ENCODE measurements around the gene VILL.

Gene VILL

DNA sequence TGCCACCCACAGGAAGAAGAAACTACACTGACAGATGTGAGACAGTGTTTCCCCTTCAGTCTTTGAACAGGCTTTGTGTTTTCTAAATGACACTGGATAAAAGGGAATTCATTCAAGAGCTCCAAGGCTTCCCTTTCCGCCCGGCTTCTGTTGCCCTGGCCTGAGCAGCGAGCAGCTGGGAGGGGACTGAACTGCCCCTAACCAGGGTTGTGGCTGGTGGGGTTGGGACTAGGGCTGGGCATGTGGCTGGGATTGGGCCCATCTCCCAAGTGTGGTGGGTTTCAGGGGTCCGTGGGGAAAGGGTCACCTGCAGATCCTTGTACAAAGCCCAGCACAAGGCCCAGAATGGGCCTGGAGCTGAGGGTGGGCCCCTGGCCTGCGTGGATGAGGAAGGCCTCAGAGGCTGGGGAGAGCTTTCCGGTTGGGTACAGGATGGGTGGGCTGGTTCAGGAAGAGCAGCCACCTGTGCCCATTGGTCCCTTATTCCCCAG is 10.4 kb downstream of the VILL start:
- no peak for DNase-seq (ENCODE audit: low read depth)

DNA sequence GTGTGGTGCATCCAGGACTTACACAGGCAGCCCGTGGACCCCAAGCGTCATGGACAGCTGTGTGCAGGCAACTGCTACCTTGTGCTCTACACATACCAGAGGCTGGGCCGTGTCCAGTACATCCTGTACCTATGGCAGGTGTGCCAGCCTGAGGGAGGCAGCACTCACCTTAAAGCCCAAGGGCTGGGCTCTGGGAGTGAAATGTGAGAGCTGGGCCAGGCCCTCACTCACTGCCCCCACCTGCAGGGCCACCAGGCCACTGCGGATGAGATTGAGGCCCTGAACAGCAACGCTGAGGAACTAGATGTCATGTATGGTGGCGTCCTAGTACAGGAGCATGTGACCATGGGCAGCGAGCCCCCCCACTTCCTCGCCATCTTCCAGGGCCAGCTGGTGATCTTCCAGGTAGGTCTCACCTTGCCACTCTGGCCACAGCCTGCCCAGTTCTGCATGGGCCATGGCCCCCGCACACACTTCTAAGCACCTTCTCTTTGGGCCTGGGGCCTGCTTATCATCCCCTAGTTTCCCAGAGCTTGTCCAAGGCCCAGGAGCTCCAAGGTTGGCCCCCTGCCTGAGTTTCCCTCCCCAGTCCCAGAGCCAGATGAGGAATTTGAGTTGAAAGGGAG is 11.0 kb downstream of the VILL start:
- DNase-seq (ENCODE audit: low read depth), result no peak

DNA sequence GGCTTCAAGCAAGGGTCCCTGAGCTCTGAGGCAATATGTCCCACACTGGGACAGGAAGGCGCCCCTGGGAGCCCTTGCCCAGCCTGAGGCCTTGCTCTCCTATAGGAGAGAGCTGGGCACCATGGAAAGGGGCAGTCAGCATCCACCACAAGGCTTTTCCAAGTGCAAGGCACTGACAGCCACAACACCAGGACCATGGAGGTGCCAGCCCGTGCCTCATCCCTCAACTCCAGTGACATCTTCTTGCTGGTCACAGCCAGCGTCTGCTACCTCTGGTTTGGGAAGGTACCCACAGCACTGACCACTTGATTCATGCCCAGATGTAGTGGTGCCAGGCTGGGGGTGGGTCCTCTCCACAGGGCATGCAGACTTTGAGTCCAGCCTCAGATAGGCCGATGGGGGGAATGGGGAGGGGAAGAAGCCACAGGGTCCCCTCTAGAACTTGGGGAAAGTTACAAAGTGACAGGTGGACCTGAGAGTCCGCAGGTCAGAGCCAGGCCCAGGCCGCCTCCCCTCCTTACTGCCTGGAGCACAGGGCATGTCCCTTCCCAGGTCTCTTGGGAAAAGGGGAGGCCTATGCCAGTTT is 11.8 kb downstream of the VILL start:
- no peak for DNase-seq (ENCODE audit: low read depth)

- no peak for DNase-seq (ENCODE audit: low read depth)
Observed at GRCh38 chr3:38002940-38003339, 12.4 kb downstream of the VILL start.

DNA sequence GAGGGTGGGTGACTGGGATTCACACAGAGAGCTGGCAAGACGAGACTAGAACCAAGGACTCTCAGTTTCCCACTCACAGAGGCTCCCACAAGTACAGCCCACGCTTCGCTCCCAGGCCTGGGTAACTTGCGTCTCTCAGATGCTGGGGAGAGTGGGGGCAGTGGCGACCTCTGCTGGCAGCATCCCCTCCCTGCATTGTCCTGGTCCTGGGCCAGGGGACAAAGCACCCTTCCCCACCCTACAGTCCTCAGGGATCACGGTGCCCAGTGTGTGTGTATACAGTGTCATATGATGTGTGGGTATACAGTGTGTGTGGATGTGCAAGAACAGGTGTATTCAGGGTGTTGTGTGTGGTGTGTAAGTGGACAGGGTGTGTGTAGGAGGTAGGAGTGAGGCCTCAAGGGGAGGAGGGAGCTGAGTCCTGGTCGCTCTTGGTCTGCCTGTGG is 12.8 kb downstream of the VILL start:
- no peak for DNase-seq (ENCODE audit: low read depth)

- DNase-seq (ENCODE audit: low read depth), result no peak
Observed at GRCh38 chr3:38003817-38004414, 13.3 kb downstream of the VILL start.

DNA sequence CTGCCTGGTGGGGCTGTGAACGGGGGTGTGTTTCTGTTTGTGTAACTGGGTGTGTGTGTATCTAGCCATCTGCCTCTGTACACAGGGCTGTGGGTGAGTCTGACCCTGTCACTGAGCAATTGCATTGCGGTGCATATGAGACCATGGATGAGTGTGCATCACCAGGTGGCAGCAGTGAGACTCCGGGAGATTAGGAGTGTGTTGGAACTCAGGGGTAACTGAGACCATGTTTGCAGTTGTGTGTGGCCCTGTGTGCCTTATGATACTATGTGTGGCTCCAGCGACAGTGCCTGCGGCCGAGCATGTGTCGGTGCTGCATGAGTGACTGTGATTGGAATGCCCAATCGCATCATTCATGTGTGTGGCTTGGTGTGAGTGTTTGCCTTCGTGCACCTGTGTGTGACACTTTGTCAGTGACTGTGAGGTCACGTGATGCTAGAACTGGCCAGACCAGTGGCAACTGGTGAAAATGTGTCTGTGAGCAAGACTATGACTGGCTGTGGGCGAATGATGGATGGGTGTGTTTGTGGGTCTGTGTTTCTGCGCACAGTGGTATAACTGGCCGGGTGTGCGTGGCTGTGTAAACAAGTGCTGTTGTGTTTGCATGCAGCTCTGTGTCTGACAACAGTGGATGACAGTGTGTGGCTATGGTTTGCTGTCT is 14.0 kb downstream of the VILL start:
- DNase-seq (ENCODE audit: low read depth), result no peak

- DNase-seq (ENCODE audit: low read depth), result no peak
Observed at GRCh38 chr3:38005076-38006020, 14.8 kb downstream of the VILL start.

GRCh38 chr3:38006031-38006430 is 15.4 kb downstream of the VILL start:
- DNase-seq (ENCODE audit: low read depth), result no peak

- no peak for DNase-seq (ENCODE audit: low read depth)
Observed at GRCh38 chr3:38006445-38006995, 15.9 kb downstream of the VILL start.

GRCh38 chr3:38007754-38008090 is 17.1 kb downstream of the VILL start:
- DNase-seq (ENCODE audit: low read depth), result no peak

DNA sequence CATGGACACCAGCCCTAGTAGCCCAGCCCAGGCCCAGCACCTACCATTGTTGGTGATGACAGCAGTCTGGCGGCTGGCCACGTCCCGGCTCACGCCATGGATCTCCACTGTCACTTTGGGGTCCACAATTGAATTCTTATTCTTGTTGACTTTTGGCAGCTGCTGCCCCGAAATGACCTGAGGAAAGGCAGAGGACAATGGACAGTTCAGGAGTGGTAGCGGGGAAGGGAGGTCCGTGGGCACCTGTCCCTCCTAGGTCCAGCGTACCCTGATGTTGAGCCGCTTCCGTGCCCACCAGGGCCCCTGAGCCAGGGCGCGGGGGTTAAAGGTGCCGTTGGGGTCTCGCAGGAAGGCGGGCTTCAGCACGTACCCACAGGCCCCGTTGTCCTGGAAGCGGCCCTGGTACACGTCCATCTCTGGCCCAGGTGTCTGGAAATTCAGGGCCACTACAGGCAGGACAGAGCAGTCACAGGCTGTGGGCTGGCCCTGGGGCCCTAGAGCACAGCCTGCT is 17.7 kb downstream of the VILL start:
- no peak for DNase-seq (ENCODE audit: low read depth)

DNA sequence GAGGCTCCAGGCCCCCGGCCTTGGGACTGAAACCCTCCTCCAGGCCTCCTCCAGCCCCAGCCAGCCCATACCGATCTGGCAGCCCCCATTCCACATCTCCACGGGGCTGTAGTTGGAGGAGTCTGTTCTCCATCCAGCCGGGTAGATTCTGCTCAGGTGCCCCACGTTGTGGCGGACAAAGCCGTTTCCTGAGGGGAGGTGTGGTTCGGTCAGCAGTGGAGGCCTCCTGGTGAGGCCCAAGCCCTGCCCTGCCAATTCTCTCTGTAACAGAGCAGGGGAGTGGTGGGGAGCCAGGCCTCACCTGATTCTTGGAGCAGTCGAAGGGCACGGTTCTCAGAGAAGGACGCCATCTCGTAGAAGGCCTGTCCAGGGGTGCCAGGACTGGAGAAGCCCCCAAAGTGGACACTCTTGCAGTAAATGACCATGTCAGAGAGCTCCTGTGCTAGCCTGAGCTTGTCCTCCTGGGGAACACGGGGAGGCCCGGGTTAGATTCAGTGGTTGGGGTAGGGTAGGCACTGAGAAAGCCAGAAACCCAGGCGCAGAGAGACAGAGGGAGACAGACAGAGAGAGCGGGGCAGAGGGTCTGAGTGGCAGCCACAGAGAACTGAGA is 18.5 kb downstream of the VILL start:
- no peak for DNase-seq (ENCODE audit: low read depth)

DNA sequence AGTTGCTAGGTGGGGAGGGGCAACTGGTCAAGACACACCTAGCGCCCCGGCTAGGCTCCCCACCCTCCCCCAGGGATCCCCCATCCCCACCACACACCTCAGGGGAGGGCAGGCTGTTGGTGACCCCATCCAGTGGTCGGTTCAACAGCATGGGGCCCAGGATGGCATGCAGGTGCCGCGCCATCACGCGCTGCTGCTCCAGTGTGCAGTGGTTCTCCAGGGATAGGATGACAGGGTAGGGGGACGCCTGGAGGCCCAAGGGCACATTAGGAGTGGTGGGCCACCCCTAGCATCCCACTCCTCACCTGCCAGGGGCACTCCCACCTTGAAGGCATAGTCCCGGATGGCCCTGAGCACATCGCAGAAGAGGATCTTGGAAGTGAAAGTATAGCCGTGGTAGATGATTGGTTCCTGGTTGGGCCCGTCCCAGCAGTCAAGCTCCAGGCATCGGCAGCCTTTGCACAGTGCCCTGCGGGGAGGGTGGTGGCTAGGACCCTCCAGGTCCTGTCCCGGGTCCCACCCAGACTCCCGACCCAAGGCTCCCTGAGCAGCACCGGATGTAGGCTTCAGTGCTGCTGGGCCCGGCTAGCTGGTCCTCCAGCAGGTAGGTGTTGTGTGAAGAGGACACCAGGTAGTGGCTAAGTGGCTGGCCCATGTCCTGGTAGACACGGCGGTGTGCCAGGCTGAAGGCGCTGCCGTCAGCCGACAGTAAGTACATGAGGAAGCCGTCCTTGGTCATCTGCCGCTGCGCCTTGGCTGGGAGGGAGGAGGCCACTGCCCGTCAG is 19.4 kb downstream of the VILL start:
- no peak for DNase-seq (ENCODE audit: low read depth)

- DNase-seq (ENCODE audit: low read depth), result no peak
Observed at GRCh38 chr3:38011111-38011510, 20.5 kb downstream of the VILL start.

- no peak for DNase-seq (ENCODE audit: low read depth)
Observed at GRCh38 chr3:38015485-38015884, 24.9 kb downstream of the VILL start.

DNA sequence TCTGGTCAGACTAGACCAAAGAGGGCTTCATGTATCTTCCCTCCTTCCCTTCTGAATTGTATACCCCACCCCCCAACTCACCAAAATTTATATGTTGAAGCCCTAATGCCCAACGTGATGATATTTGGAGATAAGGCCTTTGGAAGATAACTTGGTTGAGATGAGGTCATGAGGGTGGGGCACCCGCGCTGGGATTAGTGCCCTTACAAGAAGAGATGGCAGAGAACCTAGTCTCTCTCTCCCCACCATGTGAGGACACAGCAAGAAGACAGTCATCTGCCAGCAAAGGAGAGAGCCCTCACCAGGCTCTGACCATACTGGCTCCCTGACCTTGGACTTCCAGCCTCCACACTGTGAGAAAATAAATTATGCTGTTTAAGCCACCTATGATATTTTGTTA is 25.4 kb downstream of the VILL start:
- DNase-seq (ENCODE audit: low read depth), result no peak

GRCh38 chr3:38016410-38016809 is 25.8 kb downstream of the VILL start:
- DNase-seq (ENCODE audit: low read depth), result no peak

- DNase-seq (ENCODE audit: low read depth), result no peak
Observed at GRCh38 chr3:38016847-38017444, 26.4 kb downstream of the VILL start.

Measured in CMK (cell line).